CD14-positive monocyte (primary cell): ENCODE measurements around the gene VSIR. TPM values are rescaled to one million over a fixed set of nuclear protein-coding genes. Genes with fewer than 3 reads are reported as not detected.

Source experiments
- DNase-seq, 3 donors: peaks; one replicate each; pipeline ENCODE4 v3.0.0-alpha.2; 2011 to 2022
- H2AFZ ChIP-seq: 2 replicates; pipeline ENCODE4 v1.6.0; 2012; ENCODE audit warnings: mild to moderate bottlenecking, low read depth, low read length, inconsistent platforms; ENCODE audit not compliant: insufficient read depth, poor library complexity, severe bottlenecking
- H3K27ac ChIP-seq, 2 donors: 1 replicate in 1 of 2; 2 replicates in 1 of 2; pipeline ENCODE4 v1.5.1; 2012 to 2013; ENCODE audit warnings: low read length in 2 of 2, control low read depth in 1 of 2, inconsistent platforms in 1 of 2, low read depth in 1 of 2, mild to moderate bottlenecking in 1 of 2
- H3K27me3 ChIP-seq, 2 donors: one replicate each; pipeline versions ENCODE4 v1.6.0 to v1.6.1; 2011 to 2013; ENCODE audit warnings: low read length in 2 of 2; ENCODE audit not compliant: control insufficient read depth in 2 of 2, insufficient read depth in 2 of 2
- H3K36me3 ChIP-seq, 2 donors: replicated peaks in 1 of 2; 1 replicate in 1 of 2; 2 replicates in 1 of 2; pipeline versions ENCODE4 v1.5.1 to v1.6.1; 2012 to 2013; ENCODE audit warnings: low read length in 2 of 2, control low read depth in 1 of 2, inconsistent platforms in 1 of 2, mild to moderate bottlenecking in 1 of 2; ENCODE audit not compliant: insufficient read depth in 2 of 2, control insufficient read depth in 1 of 2
- H3K4me1 ChIP-seq, 2 donors: 1 replicate in 1 of 2; 2 replicates in 1 of 2; pipeline versions ENCODE4 v1.5.1 to v1.6.1; 2012 to 2013; ENCODE audit warnings: low read length in 2 of 2, control low read depth in 1 of 2, inconsistent platforms in 1 of 2, mild to moderate bottlenecking in 1 of 2, moderate library complexity in 1 of 2; ENCODE audit not compliant: insufficient read depth in 2 of 2, control insufficient read depth in 1 of 2
- H3K4me2 ChIP-seq: replicated peaks from 2 replicates; pipeline ENCODE3; 2012; ENCODE audit warnings: low read length, moderate library complexity, mild to moderate bottlenecking; ENCODE audit not compliant: poor library complexity, severe bottlenecking; ENCODE audit errors: extremely low read depth
- H3K4me3 ChIP-seq, 3 experiments: fragments of 200-600 bp in 1 of 3; sonication (generic) in 1 of 3; replicated peaks in 1 of 3; 1 replicate in 2 of 3; 2 replicates in 1 of 3; pipeline ENCODE4 v1.5.1; 2011 to 2013; ENCODE audit warnings: low read length in 3 of 3, mild to moderate bottlenecking in 3 of 3, control low read depth in 2 of 3, low read depth in 2 of 3, inconsistent platforms in 1 of 3, moderate library complexity in 1 of 3
- H3K79me2 ChIP-seq: 2 replicates; pipeline ENCODE4 v1.6.0; 2012; ENCODE audit warnings: mild to moderate bottlenecking, control low read depth, inconsistent platforms, low read length, moderate library complexity; ENCODE audit not compliant: insufficient read depth
- H3K9ac ChIP-seq: 2 replicates; pipeline ENCODE4 v1.6.0; 2017; ENCODE audit warnings: low read length, mild to moderate bottlenecking; ENCODE audit not compliant: insufficient read depth, poor library complexity, severe bottlenecking
- H3K9me3 ChIP-seq, 2 donors: replicated peaks in 1 of 2; 1 replicate in 1 of 2; 2 replicates in 1 of 2; pipeline versions ENCODE4 v1.5.1 to v1.6.1; 2012 to 2013; ENCODE audit warnings: low read length in 2 of 2, control low read depth in 1 of 2; ENCODE audit not compliant: control insufficient read depth in 1 of 2, insufficient read depth in 1 of 2
- H4K20me1 ChIP-seq: 2 replicates; pipeline ENCODE4 v1.6.0; 2012; ENCODE audit warnings: mild to moderate bottlenecking, low read length, control low read depth, moderate library complexity; ENCODE audit not compliant: insufficient read depth
- H3K27ac Mint-ChIP-seq, 7 donors: one replicate each; pipeline ENCODE4 v1.8.0; 2020; ENCODE audit warnings: mild to moderate bottlenecking in 7 of 7, mixed read lengths in 7 of 7, moderate library complexity in 6 of 7, inconsistent platforms in 2 of 7
- H3K27me3 Mint-ChIP-seq, 3 donors: one replicate each; pipeline ENCODE4 v1.8.0; 2021 to 2022; ENCODE audit warnings: low read depth in 3 of 3, mild to moderate bottlenecking in 3 of 3, mixed read lengths in 3 of 3, moderate library complexity in 3 of 3, inconsistent platforms in 1 of 3
- H3K36me3 Mint-ChIP-seq, 2 donors: one replicate each; pipeline ENCODE4 v1.8.0; 2020; ENCODE audit warnings: mixed read lengths in 2 of 2, inconsistent platforms in 1 of 2, mild to moderate bottlenecking in 1 of 2
- H3K4me1 Mint-ChIP-seq: one replicate; pipeline ENCODE4 v1.8.0; 2020; ENCODE audit warnings: mild to moderate bottlenecking, mixed read lengths
- H3K4me3 Mint-ChIP-seq, 2 donors: one replicate each; pipeline ENCODE4 v1.8.0; 2020; ENCODE audit warnings: mild to moderate bottlenecking in 2 of 2, mixed read lengths in 2 of 2, moderate library complexity in 1 of 2
- H3K9me3 Mint-ChIP-seq, 7 donors: one replicate each; pipeline ENCODE4 v1.8.0; 2020 to 2022; ENCODE audit warnings: mixed read lengths in 7 of 7, mild to moderate bottlenecking in 6 of 7, moderate library complexity in 6 of 7, inconsistent platforms in 2 of 7
- WGBS: methylation state at CpG from one replicate; pipeline ENCODE4 v1.1.5; 2013; ENCODE audit warnings: missing lambda C conversion rate; ENCODE audit not compliant: insufficient coverage; 5-methylcytosine and 5-hydroxymethylcytosine counted together
- intact Hi-C, 2 donors: fragments of 100-400 bp; cut with micrococcal nuclease; formaldehyde crosslinking; loops; one replicate each; pipeline versions ENCODE4 v1.15.0 to v1.15.1; 2023
- polyA plus RNA-seq, 3 donors: library from polyadenylated mRNA; depleted of rRNA in 1 of 3; unstranded in 2 of 3; stranded (reverse) in 1 of 3; fragments of 300-500 nt in 2 of 3; fragments of >200 nt in 1 of 3; fragmentation: Illumina TruSeq in 2 of 3; gene quantifications; 1 replicate in 2 of 3; 2 replicates in 1 of 3; pipeline ENCODE4 v1.2.3, GENCODE V29; 2012 to 2021
- TF ChIP-seq, protein P1 (sequence below): fragments of 200-600 bp; IDR thresholded peaks from one replicate; pipeline ENCODE4 v1.8.0; 2022; ENCODE audit warnings: antibody characterized with exemption, mild to moderate bottlenecking

VSIR gene
- polyA plus RNA-seq, 3 donors, result 635 to 1,133 (median 801) TPM

DNA sequence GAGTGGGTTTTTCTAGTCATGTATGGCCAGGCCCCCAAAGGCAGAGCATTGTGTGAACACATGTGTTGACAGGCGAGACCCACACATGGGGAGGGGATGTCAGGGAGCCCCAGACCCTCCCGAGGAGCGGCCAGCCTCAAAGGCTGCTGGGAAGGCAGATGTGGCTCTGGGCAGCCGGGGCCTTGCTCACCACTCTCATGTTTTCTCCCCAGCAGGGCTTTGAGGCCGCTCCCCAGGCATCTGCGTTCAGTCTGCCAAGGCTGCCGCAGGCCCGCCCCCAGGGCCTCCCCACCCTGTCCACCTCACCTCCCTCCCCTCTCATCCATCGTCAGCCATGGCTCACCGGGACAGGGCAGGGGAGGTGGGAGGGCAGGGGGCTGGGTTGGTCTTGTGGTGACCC lies 16.6 kb upstream of the VSIR start:
- no peaks in the 10 kb centered on the region for H3K27me3 ChIP-seq
- H4K20me1 ChIP-seq, result no peaks in the 10 kb centered on the region
- H3K27ac ChIP-seq, result no peak overlapping the region
- H3K4me2 ChIP-seq, result no peak overlapping the region
- WGBS, result 98% methylated on average over 6 of the region's 10 CpGs
- Mint-ChIP-seq H3K27me3 (peaks cover 2 to 6% (median 5%) of the 10 kb centered on the region in 3 donors), H3K4me3 (no peak overlapping the region), H3K9me3 (peaks cover 0 to 2% (median 0%) of the 10 kb centered on the region in 7 donors), H3K36me3 (no peaks in the 10 kb centered on the region), H3K4me1 (peaks cover 2% of the 10 kb centered on the region), H3K27ac (no peak overlapping the region)
- no peaks in the 10 kb centered on the region for H3K4me1 ChIP-seq
- no peak overlapping the region for H3K4me3 ChIP-seq
- no peak overlapping the region for H3K9ac ChIP-seq
- no peaks in the 10 kb centered on the region for H3K36me3 ChIP-seq
- TF ChIP-seq, protein P1, sequence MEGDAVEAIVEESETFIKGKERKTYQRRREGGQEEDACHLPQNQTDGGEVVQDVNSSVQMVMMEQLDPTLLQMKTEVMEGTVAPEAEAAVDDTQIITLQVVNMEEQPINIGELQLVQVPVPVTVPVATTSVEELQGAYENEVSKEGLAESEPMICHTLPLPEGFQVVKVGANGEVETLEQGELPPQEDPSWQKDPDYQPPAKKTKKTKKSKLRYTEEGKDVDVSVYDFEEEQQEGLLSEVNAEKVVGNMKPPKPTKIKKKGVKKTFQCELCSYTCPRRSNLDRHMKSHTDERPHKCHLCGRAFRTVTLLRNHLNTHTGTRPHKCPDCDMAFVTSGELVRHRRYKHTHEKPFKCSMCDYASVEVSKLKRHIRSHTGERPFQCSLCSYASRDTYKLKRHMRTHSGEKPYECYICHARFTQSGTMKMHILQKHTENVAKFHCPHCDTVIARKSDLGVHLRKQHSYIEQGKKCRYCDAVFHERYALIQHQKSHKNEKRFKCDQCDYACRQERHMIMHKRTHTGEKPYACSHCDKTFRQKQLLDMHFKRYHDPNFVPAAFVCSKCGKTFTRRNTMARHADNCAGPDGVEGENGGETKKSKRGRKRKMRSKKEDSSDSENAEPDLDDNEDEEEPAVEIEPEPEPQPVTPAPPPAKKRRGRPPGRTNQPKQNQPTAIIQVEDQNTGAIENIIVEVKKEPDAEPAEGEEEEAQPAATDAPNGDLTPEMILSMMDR, result no peak
- H2AFZ ChIP-seq, result no peak overlapping the region
- no peaks in the 10 kb centered on the region for H3K79me2 ChIP-seq
- no peaks in the 10 kb centered on the region for H3K9me3 ChIP-seq
- intact Hi-C loops, result no loop called here
- no peak for DNase-seq

DNA sequence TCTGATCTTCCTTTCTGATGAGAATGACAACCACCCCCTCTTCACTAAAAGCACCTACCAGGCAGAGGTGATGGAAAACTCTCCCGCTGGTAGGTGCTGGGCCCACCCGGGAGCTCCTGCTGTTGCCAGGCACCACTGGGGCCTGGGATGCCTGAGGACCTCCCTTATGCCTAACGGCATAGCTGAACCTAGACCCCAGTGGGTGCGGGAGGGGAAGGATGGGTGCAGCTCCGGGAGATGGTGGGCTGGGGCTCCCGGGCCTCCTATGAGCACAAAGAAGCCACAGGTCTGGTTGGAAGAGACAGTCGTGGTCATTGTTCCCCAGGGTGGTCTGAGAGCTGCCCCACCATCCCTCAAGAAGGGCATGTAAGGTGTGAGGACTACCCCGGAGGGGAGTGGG lies 15.6 kb upstream of the VSIR start:
- Histone ChIP-seq H3K9ac (no peak overlapping the region), H4K20me1 (no peaks in the 10 kb centered on the region), H3K4me1 (peaks cover 0 to 2% of the 10 kb centered on the region in 2 donors), H3K9me3 (no peaks in the 10 kb centered on the region), H2AFZ (no peak overlapping the region), H3K36me3 (no peaks in the 10 kb centered on the region), H3K79me2 (no peaks in the 10 kb centered on the region), H3K27me3 (no peaks in the 10 kb centered on the region), H3K4me3 (no peak overlapping the region), H3K4me2 (no peak overlapping the region), H3K27ac (no peak overlapping the region)
- intact Hi-C loops, result no loop called here
- Mint-ChIP-seq H3K9me3 (no peaks in the 10 kb centered on the region), H3K27me3 (peaks cover 2 to 10% (median 7%) of the 10 kb centered on the region in 3 donors), H3K4me3 (no peak overlapping the region), H3K4me1 (peaks cover 3% of the 10 kb centered on the region), H3K27ac (no peak overlapping the region), H3K36me3 (peaks cover 0 to 2% of the 10 kb centered on the region in 2 donors)
- TF ChIP-seq, protein P1, result no peak
- WGBS, result 100% methylated on average over 5 of the region's 8 CpGs
- no peak for DNase-seq
